Small intestine (tissue), 7 donors: Measurements from ENCODE around the gene CAPN15. TPM values are rescaled to one million over a fixed set of nuclear protein-coding genes. Genes with fewer than 3 reads are reported as not detected.

ENCODE experiments used
- DNase-seq, 2 donors: peaks; one replicate each; pipeline versions ENCODE4 v3.0.0 to v3.0.0-alpha.2; 2013
- FAIRE-seq: peaks from 2 replicates; lab custom pipeline; 2012; peaks lifted over from hg19 to GRCh38; lab: Jason Lieb, UNC
- H3K27ac ChIP-seq, 3 donors: one replicate each; pipeline ENCODE4 v1.5.1; 2013; ENCODE audit warnings: low read length in 2 of 3, mild to moderate bottlenecking in 2 of 3, control low read depth in 1 of 3, inconsistent platforms in 1 of 3, low read depth in 1 of 3, moderate library complexity in 1 of 3
- H3K27me3 ChIP-seq, 3 donors: one replicate each; pipeline ENCODE4 v1.6.1; 2013; ENCODE audit warnings: low read length in 3 of 3, inconsistent platforms in 1 of 3; ENCODE audit not compliant: control insufficient read depth in 3 of 3, insufficient read depth in 3 of 3
- H3K36me3 ChIP-seq, 3 donors: one replicate each; pipeline ENCODE4 v1.6.1; 2013; ENCODE audit warnings: low read length in 3 of 3, inconsistent platforms in 1 of 3, low read depth in 1 of 3, mild to moderate bottlenecking in 1 of 3, moderate library complexity in 1 of 3; ENCODE audit not compliant: control insufficient read depth in 3 of 3, insufficient read depth in 2 of 3
- H3K4me1 ChIP-seq, 3 donors: one replicate each; pipeline ENCODE4 v1.6.1; 2013; ENCODE audit warnings: low read length in 2 of 3, inconsistent platforms in 1 of 3, low read depth in 1 of 3, mild to moderate bottlenecking in 1 of 3, moderate library complexity in 1 of 3; ENCODE audit not compliant: control insufficient read depth in 3 of 3, insufficient read depth in 2 of 3
- H3K4me3 ChIP-seq, 3 donors: one replicate each; pipeline ENCODE4 v1.5.1; 2013; ENCODE audit warnings: low read length in 3 of 3, control low read depth in 1 of 3, inconsistent platforms in 1 of 3, low read depth in 1 of 3, mild to moderate bottlenecking in 1 of 3, moderate library complexity in 1 of 3
- H3K9me3 ChIP-seq, 2 donors: one replicate each; pipeline ENCODE4 v1.6.1; 2013; ENCODE audit warnings: low read depth in 1 of 2, low read length in 1 of 2; ENCODE audit not compliant: control insufficient read depth in 2 of 2, insufficient read depth in 1 of 2
- WGBS, 3 donors: extraction: QIAGEN DNeasy Blood & Tissue Kit; methylation state at CpG; one replicate each; pipeline ENCODE4 v1.1.7; 2013; 5-methylcytosine and 5-hydroxymethylcytosine counted together
- polyA plus RNA-seq, 4 donors: library from polyadenylated mRNA; stranded (reverse) in 3 of 4; unstranded in 1 of 4; fragments of 200-250 nt in 3 of 4; fragments of 120-200 nt in 1 of 4; gene quantifications; one replicate each; pipeline versions ENCODE4 v1.2.1 to v1.2.3, GENCODE V29; 2013
- donor health status: healthy with polysubstance abuse.
- donor health status: control.
- donor health status: control.
- donor health status: Bipolar disorder and iron deficiency.
- donor health status: healthy.

Gene CAPN15
- polyA plus RNA-seq, 4 donors, result 51.3 to 105 (median 70.2) TPM

- Histone ChIP-seq H3K4me1 (peaks cover 5 to 51% (median 13%) of the 10 kb centered on the region in 3 donors), H3K27me3 (no peaks in the 10 kb centered on the region), H3K27ac (peak overlapping the region; percentile 93 to 99 (median 95)), H3K4me3 (peak overlapping the region; percentile 26 to 69 (median 50)), H3K36me3 (peaks cover 0 to 74% (median 6%) of the 10 kb centered on the region in 3 donors), H3K9me3 (no peaks in the 10 kb centered on the region)
- no peak for FAIRE-seq
- DNase-seq, result peak; percentile 89 to 91
- 20 to 67% (median 28%) methylated on average over 29 to 30 of the region's 30 CpGs for WGBS, 3 donors
Measured at GRCh38 chr16:533391-534123, 6.0 kb downstream of the CAPN15 start.

- no peaks in the 10 kb centered on the region for H3K9me3 ChIP-seq
- 15 to 65% (median 32%) methylated on average over 20 to 21 of the region's 21 CpGs for WGBS, 3 donors
- H3K4me1 ChIP-seq, result peaks cover 5 to 48% (median 10%) of the 10 kb centered on the region in 3 donors
- H3K27ac ChIP-seq, result peak overlapping the region; percentile 93 to 99 (median 95)
- peak overlapping the region; percentile 26 to 69 (median 50) for H3K4me3 ChIP-seq
- H3K27me3 ChIP-seq, result no peaks in the 10 kb centered on the region
- peaks cover 0 to 79% (median 6%) of the 10 kb centered on the region in 3 donors for H3K36me3 ChIP-seq
- DNase-seq (peak; percentile 89 to 92), FAIRE-seq (no peak)
Measured at GRCh38 chr16:534135-534534, 6.6 kb downstream of the CAPN15 start.

- H3K36me3 ChIP-seq, result peaks cover 0 to 79% (median 8%) of the 10 kb centered on the region in 3 donors
- 23 to 79% (median 43%) methylated on average over 27 of the region's 27 CpGs for WGBS, 3 donors
- no peaks in the 10 kb centered on the region for H3K27me3 ChIP-seq
- no peaks in the 10 kb centered on the region for H3K9me3 ChIP-seq
- H3K4me3 ChIP-seq, result peak overlapping the region in 2 of 3 donors; percentile 50 to 69
- peak overlapping the region; percentile 93 to 99 (median 95) for H3K27ac ChIP-seq
- H3K4me1 ChIP-seq, result peaks cover 3 to 39% (median 3%) of the 10 kb centered on the region in 3 donors
- DNase-seq (no peak), FAIRE-seq (no peak)
Measured at GRCh38 chr16:534856-535445, 7.4 kb downstream of the CAPN15 start.

- Histone ChIP-seq H3K4me1 (peaks cover 0 to 32% (median 0%) of the 10 kb centered on the region in 3 donors), H3K27ac (peak overlapping the region; percentile 93 to 99 (median 95)), H3K27me3 (no peaks in the 10 kb centered on the region), H3K36me3 (peaks cover 2 to 79% (median 8%) of the 10 kb centered on the region in 3 donors), H3K4me3 (peak overlapping the region in 2 of 3 donors; percentile 50 to 69), H3K9me3 (no peaks in the 10 kb centered on the region)
- 33 to 72% (median 62%) methylated on average over 28 to 39 of the region's 39 CpGs for WGBS, 3 donors
- DNase-seq (peak; percentile 93 to 94), FAIRE-seq (no peak)
Measured at GRCh38 chr16:535446-536405, 8.2 kb downstream of the CAPN15 start.

- DNase-seq (no peak), FAIRE-seq (no peak)
- H3K27me3 ChIP-seq, result no peaks in the 10 kb centered on the region
- H3K9me3 ChIP-seq, result no peaks in the 10 kb centered on the region
- peak overlapping the region in 1 of 3 donors; percentile 93 for H3K27ac ChIP-seq
- H3K36me3 ChIP-seq, result peaks cover 2 to 79% (median 8%) of the 10 kb centered on the region in 3 donors
- no peak overlapping the region for H3K4me3 ChIP-seq
- 91 to 94% (median 91%) methylated on average over 17 of the region's 17 CpGs for WGBS, 3 donors
- peaks cover 0 to 26% (median 0%) of the 10 kb centered on the region in 3 donors for H3K4me1 ChIP-seq
Measured at GRCh38 chr16:536746-537145, 9.2 kb downstream of the CAPN15 start.

GRCh38 chr16:537415-538335 lies 10.2 kb downstream of the CAPN15 start:
- 92 to 94% (median 93%) methylated on average over 60 of the region's 60 CpGs for WGBS, 3 donors
- Histone ChIP-seq H3K36me3 (peaks cover 2 to 86% (median 8%) of the 10 kb centered on the region in 3 donors), H3K9me3 (no peaks in the 10 kb centered on the region), H3K4me1 (peaks cover 0 to 25% (median 0%) of the 10 kb centered on the region in 3 donors), H3K4me3 (no peak overlapping the region), H3K27ac (no peak overlapping the region), H3K27me3 (no peaks in the 10 kb centered on the region)
- no peak for DNase-seq
- FAIRE-seq, result no peak

- 89 to 94% (median 92%) methylated on average over 23 to 34 of the region's 34 CpGs for WGBS, 3 donors
- DNase-seq (no peak), FAIRE-seq (no peak)
- Histone ChIP-seq H3K4me1 (peaks cover 0 to 28% (median 1%) of the 10 kb centered on the region in 3 donors), H3K27me3 (no peaks in the 10 kb centered on the region), H3K27ac (no peak overlapping the region), H3K9me3 (no peaks in the 10 kb centered on the region), H3K4me3 (no peak overlapping the region), H3K36me3 (peaks cover 2 to 96% (median 8%) of the 10 kb centered on the region in 3 donors)
Measured at GRCh38 chr16:539901-540530, 12.5 kb downstream of the CAPN15 start.
